ENCODE data around the gene COL11A1. TPM values are rescaled to one million over a fixed set of nuclear protein-coding genes. Genes with fewer than 3 reads are reported as not detected.
A peak's percentile ranks its signal among the peaks of the same experiment; 100 is the strongest.

Gene COL11A1
- polyA plus RNA-seq, 1 of the 3 experiments (the other 2 are of a cell fraction), result 0.13 TPM

- no peaks in the 10 kb centered on the region; a peak in 1 of 4 replicates for H3K4me1 ChIP-seq (ENCODE audit: control insufficient read depth in 1 of 2, insufficient read depth in 2 of 2, low read depth in 1 of 2, low read length in 1 of 2)
- no peak for TF ChIP-seq RFX5 (IDR thresholded peaks at IDR 0.05; ENCODE audit: low read length)
- TF ChIP-seq FOSL2 (IDR thresholded peaks at IDR 0.05; ENCODE audit: borderline replicate concordance, low read depth), result no peak
- TF ChIP-seq, protein P1, sequence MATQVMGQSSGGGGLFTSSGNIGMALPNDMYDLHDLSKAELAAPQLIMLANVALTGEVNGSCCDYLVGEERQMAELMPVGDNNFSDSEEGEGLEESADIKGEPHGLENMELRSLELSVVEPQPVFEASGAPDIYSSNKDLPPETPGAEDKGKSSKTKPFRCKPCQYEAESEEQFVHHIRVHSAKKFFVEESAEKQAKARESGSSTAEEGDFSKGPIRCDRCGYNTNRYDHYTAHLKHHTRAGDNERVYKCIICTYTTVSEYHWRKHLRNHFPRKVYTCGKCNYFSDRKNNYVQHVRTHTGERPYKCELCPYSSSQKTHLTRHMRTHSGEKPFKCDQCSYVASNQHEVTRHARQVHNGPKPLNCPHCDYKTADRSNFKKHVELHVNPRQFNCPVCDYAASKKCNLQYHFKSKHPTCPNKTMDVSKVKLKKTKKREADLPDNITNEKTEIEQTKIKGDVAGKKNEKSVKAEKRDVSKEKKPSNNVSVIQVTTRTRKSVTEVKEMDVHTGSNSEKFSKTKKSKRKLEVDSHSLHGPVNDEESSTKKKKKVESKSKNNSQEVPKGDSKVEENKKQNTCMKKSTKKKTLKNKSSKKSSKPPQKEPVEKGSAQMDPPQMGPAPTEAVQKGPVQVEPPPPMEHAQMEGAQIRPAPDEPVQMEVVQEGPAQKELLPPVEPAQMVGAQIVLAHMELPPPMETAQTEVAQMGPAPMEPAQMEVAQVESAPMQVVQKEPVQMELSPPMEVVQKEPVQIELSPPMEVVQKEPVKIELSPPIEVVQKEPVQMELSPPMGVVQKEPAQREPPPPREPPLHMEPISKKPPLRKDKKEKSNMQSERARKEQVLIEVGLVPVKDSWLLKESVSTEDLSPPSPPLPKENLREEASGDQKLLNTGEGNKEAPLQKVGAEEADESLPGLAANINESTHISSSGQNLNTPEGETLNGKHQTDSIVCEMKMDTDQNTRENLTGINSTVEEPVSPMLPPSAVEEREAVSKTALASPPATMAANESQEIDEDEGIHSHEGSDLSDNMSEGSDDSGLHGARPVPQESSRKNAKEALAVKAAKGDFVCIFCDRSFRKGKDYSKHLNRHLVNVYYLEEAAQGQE (IDR thresholded peaks at IDR 0.05; ENCODE audit: low read depth, low read length), result no peak
- no peak for TF ChIP-seq SMC3 (IDR thresholded peaks at IDR 0.05; ENCODE audit: low read depth, low read length)
- no peak for TF ChIP-seq RAD21 (IDR thresholded peaks at IDR 0.05; ENCODE audit: low read length)
- no peaks in the 10 kb centered on the region for H3F3A ChIP-seq (replicated peaks; ENCODE audit: insufficient read depth)
- ChIA-PET CTCF (no interaction called here), POLR2A (no interaction called here)
- no peaks in the 10 kb centered on the region for H3K36me3 ChIP-seq (replicated peaks in 1 of 2; ENCODE audit: control insufficient read depth in 1 of 2, insufficient read depth in 2 of 2, low read length in 1 of 2)
- no peaks in the 10 kb centered on the region for H4K20me1 ChIP-seq (ENCODE audit: insufficient read depth)
- no peak overlapping the region for H3K4me3 ChIP-seq (ENCODE audit: low read depth in 2 of 2, low read length in 1 of 2)
- H3K27ac ChIP-seq (ENCODE audit: low read depth in 2 of 2, low read length in 1 of 2), result no peak overlapping the region
- H3K4me2 ChIP-seq, result no peak overlapping the region
- H3K9ac ChIP-seq, result no peak overlapping the region
- no peaks in the 10 kb centered on the region for H3K27me3 ChIP-seq (ENCODE audit: insufficient read depth)
- H3K9me2 ChIP-seq, result no peaks in the 10 kb centered on the region; the same call in 1 of the 2 replicates
- 91% methylated on average over 14 of the region's 14 CpGs for WGBS (ENCODE audit: low lambda C conversion rate)
- H2AFZ ChIP-seq (ENCODE audit: low read depth), result no peak overlapping the region
- no peaks in the 10 kb centered on the region for H3K79me2 ChIP-seq (ENCODE audit: insufficient read depth)
- H3K9me3 ChIP-seq, result no peaks in the 10 kb centered on the region
- no peak for DNase-seq
Observed at GRCh38 chr1:102954576-102954975, 153.7 kb downstream of the COL11A1 start.

- no peaks in the 10 kb centered on the region for H3F3A ChIP-seq (replicated peaks; ENCODE audit: insufficient read depth)
- no peaks in the 10 kb centered on the region; the same call in 1 of the 2 replicates for H3K9me2 ChIP-seq
- no peak overlapping the region for H3K9ac ChIP-seq
- CTCF ChIA-PET, result no interaction called here
- H3K27ac ChIP-seq (ENCODE audit: low read depth in 2 of 2, low read length in 1 of 2), result peak overlapping the region in 1 of 2 experiments; percentile 47; a peak in 1 of 4 replicates
- TF ChIP-seq EZH2phosphoT487 (IDR thresholded peaks at IDR 0.05; ENCODE audit: borderline replicate concordance, low read depth), result no peak
- no peak for TF ChIP-seq TAF1 (IDR thresholded peaks at IDR 0.05; ENCODE audit: borderline replicate concordance, low read depth, low read length)
- TF ChIP-seq TEAD4 (IDR thresholded peaks at IDR 0.05; ENCODE audit: borderline replicate concordance, insufficient read depth), result no peak
- TF ChIP-seq, protein P2, sequence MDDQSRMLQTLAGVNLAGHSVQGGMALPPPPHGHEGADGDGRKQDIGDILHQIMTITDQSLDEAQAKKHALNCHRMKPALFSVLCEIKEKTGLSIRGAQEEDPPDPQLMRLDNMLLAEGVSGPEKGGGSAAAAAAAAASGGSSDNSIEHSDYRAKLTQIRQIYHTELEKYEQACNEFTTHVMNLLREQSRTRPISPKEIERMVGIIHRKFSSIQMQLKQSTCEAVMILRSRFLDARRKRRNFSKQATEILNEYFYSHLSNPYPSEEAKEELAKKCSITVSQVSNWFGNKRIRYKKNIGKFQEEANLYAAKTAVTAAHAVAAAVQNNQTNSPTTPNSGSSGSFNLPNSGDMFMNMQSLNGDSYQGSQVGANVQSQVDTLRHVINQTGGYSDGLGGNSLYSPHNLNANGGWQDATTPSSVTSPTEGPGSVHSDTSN (IDR thresholded peaks at IDR 0.05), result peak; percentile 71
- peak; percentile 69 for TF ChIP-seq TCF12 (IDR thresholded peaks at IDR 0.05)
- no peak for TF ChIP-seq MAX (IDR thresholded peaks at IDR 0.05; ENCODE audit: low read depth)
- no peak overlapping the region for H2AFZ ChIP-seq (ENCODE audit: low read depth)
- no peak overlapping the region for H3K4me2 ChIP-seq
- no peaks in the 10 kb centered on the region for H3K79me2 ChIP-seq (ENCODE audit: insufficient read depth)
- POLR2A ChIA-PET, result no interaction called here
- H3K36me3 ChIP-seq (replicated peaks in 1 of 2; ENCODE audit: control insufficient read depth in 1 of 2, insufficient read depth in 2 of 2, low read length in 1 of 2), result no peaks in the 10 kb centered on the region
- no peaks in the 10 kb centered on the region for H3K27me3 ChIP-seq (ENCODE audit: insufficient read depth)
- H4K20me1 ChIP-seq (ENCODE audit: insufficient read depth), result no peaks in the 10 kb centered on the region
- no peak overlapping the region for H3K4me3 ChIP-seq (ENCODE audit: low read depth in 2 of 2, low read length in 1 of 2)
- DNase-seq, result no peak
- no peaks in the 10 kb centered on the region; a peak in 1 of 4 replicates for H3K4me1 ChIP-seq (ENCODE audit: control insufficient read depth in 1 of 2, insufficient read depth in 2 of 2, low read depth in 1 of 2, low read length in 1 of 2)
- no peaks in the 10 kb centered on the region for H3K9me3 ChIP-seq
Observed at GRCh38 chr1:102952400-102952799, 155.9 kb downstream of the COL11A1 start.
